GM18511 (cell line): Measurements from ENCODE around the gene EBF4.

Experiments used
- ATAC-seq: cut with Tn5 transposase; IDR thresholded peaks from one replicate; pipeline ENCODE4 v1.9.1; 2021; ENCODE audit warnings: mild to moderate bottlenecking, moderate library complexity; ENCODE audit not compliant: unreplicated experiment

Gene EBF4, protein sequence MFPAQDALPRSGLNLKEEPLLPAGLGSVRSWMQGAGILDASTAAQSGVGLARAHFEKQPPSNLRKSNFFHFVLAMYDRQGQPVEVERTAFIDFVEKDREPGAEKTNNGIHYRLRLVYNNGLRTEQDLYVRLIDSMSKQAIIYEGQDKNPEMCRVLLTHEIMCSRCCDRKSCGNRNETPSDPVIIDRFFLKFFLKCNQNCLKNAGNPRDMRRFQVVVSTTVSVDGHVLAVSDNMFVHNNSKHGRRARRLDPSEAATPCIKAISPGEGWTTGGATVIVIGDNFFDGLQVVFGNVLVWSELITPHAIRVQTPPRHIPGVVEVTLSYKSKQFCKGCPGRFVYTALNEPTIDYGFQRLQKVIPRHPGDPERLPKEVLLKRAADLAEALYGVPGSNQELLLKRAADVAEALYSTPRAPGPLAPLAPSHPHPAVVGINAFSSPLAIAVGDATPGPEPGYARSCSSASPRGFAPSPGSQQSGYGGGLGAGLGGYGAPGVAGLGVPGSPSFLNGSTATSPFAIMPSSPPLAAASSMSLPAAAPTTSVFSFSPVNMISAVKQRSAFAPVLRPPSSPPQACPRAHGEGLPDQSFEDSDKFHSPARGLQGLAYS

DNA sequence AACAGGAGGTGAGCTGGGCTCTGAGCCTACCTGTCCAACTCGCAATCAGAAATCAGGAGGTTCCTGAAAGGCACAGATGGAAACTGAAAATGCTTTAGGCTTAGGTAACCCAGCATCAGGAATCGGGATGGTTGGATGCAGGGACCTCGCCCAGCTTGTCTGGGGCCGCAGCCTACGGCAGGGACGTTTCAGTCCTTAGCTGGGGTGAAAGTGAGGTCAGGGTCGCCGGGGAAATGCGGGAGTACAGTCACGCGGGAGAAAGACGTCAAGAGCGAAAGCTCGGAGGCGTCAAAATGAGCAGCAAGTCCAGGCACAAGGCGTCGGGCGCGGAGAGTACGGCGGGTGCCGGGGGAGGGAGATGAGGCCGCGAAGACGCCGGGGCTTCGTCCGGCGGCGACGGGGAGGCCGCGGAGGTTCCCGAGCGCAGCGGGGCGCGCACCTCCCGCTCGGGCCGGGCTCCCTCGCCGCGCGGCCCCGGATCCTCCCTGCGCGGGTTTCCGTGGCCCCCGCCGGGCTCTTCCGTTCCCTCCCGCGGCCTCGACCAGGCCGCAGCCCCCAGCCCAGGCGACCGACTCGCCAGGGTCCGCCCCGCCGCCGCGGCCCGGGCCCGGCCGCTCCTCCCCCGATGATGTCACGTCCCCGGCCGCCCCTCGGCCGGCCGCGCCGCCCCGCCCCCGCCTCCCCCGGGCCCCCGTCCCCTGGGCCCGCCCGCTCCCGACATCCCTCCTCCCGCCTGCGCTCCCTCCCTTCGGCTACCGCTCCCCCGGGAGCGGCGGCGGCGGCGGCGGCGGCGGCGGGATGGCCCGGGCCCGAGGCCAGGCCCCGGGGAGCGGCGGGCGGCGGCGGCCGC, at the start of gene EBF4:
Gene EBF4 (plus strand): TSS at position 745 of the 850 bp plus-strand sequence. CDS start 866 bp downstream, outside the sequence.
- ATAC-seq = no peak

DNA sequence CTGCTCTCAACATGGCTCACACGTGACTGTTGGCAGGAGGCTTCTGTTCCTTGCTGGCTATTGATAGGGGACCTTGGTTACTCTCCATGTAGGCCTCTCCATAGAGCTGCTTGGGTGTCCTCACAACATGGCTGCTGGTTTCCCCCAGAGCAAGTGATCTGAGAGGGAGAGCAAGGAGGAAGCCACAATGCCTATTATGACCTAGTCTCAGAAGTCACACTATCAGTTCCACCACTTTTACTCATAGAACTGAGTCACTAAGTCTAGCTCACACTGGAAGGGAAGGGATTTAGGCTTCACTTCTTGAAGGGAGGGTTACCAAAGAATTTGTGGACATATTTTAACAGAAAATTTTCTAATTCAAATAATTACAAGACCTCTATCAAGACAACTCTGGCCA, 48.9 kb upstream of the EBF4 start:
- ATAC-seq = no peak

DNA sequence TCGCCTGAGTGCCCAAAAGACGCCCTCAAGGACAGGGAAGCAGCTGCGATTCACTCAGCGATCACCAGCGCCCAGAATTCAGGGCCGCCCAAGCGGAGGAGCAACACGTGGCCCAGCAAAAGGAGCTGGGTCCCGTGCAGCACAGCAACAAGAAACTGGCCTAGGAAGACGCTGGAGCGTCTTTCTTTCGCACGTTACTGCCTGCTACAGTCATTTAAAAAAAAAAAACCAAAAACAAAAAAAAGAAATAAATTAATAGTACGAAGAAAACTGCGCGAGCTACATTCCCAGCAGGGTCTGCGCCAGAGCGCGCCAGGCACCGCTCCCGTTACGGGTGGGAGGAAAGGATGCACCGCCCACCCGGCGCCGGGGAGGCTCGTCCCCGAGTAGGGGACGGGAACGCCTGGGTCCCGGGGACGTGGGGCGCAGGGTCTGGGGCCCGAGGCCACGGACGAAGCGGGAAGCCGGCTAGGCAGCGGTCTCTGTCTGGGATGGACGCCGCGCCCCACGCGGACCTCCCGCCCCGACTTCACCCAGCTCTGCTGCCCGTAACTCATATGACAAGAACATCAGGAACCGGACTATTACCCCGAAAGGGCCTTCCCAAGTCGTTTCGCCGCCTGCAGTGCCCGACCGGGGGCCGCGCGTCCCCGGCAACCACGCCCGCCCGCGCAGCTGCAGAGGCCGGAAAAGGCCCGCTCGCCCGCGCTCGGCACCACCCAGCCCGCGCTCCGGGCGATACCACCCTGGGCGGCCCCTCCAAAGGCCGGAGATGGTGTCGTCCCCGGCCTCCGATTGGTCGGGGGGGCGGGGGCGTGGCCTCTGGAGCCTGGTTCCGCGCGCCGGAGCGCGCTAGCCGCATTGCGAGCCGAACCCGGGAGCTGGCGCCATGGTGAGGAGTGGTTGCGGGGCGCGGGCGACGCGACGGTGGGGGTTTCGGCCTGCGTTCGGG, 40.5 kb upstream of the EBF4 start, which contains the start of gene NOP56:
Gene NOP56 (plus strand): TSS at position 861 of the 952 bp plus-strand sequence. CDS start 29 bp downstream, at position 890.
- ATAC-seq = peak; percentile 89

DNA sequence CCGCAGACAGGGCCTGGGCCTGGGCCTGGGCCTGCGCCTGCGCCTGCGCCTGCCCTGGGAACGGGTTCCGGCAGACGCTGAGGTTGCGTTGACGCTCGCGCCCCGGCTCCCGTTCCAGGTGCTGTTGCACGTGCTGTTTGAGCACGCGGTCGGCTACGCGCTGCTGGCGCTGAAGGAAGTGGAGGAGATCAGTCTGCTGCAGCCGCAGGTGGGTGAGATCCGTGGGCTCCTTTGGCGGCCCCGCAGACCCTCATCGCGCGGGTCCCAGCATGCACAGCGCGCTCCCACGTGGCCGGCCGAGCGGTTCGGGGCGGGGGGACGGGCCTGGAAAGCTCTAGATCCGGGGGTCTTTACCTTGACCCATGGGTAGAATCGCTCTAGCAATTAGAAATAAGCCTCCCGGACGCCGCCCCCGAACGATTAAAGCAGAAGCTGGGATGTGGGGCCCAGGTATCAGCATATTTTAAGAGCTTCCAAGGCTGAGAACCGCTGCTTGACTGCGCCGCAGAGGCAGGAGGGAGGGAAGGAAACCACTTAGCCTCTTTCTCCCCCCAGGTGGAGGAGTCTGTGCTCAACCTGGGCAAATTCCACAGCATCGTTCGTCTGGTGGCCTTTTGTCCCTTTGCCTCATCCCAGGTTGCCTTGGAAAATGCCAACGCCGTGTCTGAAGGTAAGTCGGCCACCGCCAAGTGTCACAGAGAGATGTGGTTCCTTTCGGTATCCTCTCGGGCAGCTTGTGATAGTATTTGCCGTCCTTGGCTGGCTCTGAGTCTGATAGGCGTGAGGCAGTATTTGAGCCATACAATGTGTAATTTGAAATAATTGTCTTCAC, 39.6 kb upstream of the EBF4 start:
- ATAC-seq = peak; percentile 48

DNA sequence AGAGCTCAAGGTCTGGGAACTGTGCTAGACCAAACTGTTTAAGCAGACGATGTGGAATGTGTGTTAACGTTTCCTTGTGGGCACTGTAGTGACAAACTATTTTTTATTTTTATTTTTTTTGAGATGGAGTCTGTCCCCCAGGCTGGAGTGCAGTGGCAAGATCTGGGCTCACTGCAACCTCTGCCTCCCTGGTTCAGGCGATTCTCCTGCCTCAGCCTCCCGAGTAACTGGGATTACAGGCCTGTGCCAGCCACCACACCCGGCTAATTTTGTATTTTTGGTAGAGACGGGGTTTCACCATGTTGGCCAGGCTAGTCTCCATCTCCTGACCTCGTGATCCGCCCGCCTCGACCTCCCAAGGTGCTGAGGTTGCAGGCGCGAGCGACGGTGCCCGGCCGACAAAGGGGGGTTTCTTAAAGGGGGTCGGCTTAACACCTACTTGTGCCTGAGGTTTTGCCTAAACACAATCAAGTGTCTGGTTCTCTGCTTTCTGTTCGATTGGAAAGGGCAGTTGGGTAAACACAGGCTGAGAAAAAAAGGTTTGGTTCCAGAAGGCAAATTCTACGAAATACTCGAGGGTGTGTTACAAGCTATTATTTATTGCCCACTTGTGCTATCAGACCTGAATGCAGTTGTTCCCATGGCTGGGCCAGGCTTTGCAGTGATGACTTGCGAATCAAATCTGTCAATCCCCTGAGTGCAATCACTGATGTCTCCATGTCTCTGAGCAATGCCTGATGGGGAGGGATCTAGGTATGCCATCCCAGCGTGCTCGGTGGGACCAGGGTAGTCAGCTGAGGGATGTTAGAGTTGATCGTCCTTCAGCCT, 38.8 kb upstream of the EBF4 start:
- no peak for ATAC-seq

DNA sequence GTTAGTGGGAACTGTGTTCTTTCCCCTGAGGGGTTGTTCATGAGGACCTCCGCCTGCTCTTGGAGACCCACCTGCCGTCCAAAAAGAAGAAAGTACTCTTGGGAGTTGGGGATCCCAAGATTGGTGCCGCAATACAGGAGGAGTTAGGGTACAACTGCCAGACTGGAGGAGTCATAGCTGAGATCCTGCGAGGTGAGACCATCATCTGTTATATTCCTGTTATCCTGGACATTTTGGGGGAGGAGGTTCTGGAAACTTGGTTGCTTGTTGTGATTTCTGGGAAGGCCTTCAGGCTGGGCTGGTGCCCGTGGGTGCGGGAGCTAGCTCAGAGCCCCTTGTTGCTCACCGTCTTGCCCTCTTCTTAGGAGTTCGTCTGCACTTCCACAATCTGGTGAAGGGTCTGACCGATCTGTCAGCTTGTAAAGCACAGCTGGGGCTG, 38.2 kb upstream of the EBF4 start:
- no peak for ATAC-seq

DNA sequence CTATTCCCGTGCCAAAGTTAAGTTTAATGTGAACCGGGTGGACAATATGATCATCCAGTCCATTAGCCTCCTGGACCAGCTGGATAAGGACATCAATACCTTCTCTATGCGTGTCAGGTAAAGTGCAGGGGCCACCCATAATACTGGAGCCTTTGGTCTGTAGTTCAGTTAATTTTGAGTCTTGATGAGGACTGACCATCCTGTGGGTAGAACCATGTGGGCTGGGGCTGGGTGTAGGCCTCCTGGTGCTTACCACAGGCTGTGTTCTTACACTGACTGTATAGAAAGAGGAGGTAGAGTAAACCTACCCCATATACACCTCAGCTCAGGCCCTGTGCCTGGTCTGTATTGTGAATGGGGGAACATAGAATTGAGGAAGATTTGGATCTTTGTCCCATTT, 37.7 kb upstream of the EBF4 start:
- ATAC-seq = no peak

DNA sequence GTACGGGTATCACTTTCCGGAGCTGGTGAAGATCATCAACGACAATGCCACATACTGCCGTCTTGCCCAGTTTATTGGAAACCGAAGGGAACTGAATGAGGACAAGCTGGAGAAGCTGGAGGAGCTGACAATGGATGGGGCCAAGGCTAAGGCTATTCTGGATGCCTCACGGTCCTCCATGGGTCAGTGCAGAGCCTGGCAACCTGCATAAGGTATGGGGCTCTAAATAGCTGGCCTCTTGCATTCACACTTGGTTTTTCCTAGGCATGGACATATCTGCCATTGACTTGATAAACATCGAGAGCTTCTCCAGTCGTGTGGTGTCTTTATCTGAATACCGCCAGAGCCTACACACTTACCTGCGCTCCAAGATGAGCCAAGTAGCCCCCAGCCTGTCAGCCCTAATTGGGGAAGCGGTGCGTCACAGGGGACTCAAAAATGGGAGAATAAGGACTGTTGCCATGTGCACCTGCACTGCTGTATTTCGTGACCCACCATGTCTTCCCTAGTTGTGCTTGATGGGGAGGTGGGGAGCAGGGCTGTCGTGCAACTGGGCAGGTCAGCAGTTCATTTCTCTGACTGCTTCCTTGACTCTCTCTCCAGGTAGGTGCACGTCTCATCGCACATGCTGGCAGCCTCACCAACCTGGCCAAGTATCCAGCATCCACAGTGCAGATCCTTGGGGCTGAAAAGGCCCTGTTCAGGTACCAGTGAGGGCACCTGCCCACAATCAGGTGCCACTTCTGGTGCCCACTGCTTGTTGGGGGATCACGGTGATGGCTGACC, 37.1 kb upstream of the EBF4 start:
- ATAC-seq = no peak

DNA sequence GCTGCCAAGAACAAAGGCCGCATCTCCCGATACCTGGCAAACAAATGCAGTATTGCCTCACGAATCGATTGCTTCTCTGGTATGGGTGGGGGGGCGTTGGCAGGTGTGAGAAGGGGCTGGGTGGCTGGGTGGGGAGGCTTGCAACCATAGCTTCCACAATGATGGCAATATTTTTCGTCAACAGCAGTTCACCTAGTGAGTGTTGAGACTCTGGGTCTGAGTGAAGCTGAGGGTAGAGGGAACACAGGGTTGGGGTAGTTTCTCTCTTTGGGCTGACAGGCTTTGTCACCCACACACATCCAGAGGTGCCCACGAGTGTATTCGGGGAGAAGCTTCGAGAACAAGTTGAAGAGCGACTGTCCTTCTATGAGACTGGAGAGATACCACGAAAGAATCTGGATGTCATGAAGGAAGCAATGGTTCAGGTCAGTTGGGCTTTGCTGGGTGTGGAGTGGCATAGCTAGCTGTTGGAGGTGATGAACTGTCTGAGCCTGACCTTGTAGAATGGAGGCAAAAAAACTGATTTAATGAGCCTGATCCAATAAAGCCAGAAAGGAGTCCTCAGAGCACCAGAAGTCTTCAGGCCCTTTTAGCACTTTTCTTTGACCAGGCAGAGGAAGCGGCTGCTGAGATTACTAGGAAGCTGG, 36.0 kb upstream of the EBF4 start:
- no peak for ATAC-seq

DNA sequence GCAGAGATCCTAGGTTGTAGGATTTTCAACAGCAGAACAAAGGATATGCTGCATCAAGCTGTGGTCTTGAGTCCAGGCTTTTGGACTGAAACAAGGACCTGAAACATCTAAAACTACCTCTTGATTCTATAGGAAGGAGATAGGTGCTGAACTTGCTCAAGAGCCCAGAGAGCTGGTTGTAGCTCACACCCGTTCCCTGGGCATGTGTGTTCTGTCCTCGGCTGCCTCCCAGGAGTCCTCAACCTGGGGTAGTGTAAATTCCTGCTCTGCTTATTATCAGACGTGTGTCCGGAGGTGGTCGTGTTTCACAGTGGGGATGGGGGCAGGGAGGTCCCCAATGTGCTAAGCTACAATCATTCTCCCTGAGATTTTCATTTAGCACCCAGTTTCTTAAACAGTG, 35.3 kb upstream of the EBF4 start:
- no peak for ATAC-seq

DNA sequence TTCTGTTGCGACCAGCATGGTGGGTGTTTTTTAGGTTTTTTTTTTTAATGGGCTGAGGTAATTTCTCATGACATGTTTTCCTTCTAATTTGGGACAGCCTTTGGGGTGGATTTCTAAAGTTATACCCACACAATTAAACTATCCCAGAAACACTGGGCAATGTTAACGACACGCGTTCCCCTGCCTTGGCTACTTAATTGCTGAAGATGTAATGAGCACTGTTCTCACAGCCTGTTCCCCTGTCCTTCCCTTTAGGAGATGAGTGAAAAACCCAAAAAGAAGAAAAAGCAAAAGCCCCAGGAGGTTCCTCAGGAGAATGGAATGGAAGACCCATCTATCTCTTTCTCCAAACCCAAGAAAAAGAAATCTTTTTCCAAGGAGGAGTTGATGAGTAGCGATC, 34.9 kb upstream of the EBF4 start:
- no peak for ATAC-seq

DNA sequence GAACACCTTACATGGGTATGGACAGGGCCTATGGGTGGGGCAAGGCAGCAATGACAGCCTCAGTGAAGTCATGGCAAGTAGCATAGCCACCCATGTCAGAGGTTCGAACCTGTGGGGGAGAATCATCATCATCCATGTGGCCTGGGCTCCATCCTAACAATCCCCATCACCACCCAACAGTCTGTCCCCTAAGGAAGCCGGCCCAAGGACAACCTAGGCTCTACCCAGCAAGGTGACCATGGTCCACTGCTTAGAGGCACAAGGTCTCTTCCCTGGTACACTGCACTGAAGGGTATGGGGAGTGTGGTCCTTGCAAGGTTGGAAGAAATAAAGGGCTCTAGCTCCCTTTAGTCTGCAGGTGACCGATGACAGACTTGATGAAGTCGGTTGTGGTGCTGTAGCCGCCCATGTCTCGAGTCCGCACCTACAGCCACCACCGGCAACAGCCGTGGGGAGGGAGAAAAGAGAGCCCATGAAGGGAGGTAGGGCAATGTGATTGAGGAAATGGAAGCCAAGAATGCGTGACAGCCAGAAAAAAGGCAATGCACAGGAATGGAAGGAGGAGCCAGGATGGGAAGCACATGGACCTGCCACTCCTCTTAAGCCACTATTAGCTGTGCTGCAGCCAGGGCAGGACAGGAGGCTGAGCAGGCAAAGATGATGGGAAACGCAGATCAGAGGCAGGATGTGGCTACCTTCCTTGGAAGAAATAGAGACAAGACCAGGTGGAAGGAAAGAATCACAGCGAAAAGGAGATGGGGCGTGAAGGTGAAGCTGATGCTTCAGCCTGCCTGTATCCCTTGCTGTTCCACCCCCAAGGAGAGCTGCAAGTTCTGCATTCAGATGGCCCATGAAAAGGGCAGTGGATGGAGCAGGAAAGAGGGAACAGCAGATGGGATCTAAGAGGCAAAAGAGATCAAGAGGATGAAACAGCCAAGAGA, 33.9 kb upstream of the EBF4 start:
- no peak for ATAC-seq

DNA sequence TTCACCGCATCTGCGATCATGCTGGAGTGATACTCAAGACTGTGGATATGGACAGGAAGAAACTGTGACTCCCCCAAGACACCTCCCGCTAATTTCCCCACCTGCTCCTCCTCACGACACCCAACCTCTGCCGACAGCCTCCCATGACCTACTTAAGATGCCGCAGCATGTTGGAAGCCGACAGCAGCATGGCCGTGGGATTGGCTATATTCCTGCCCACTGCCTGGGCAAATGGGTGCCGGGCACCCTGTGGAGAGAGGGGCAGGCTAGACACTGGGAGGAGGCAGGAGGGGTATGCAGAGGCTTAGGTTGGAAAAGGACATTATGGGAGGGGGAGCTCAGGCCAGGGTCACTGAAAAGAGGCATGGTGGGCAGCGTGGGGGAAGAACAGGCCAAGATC, 33.0 kb upstream of the EBF4 start:
- ATAC-seq = no peak

DNA sequence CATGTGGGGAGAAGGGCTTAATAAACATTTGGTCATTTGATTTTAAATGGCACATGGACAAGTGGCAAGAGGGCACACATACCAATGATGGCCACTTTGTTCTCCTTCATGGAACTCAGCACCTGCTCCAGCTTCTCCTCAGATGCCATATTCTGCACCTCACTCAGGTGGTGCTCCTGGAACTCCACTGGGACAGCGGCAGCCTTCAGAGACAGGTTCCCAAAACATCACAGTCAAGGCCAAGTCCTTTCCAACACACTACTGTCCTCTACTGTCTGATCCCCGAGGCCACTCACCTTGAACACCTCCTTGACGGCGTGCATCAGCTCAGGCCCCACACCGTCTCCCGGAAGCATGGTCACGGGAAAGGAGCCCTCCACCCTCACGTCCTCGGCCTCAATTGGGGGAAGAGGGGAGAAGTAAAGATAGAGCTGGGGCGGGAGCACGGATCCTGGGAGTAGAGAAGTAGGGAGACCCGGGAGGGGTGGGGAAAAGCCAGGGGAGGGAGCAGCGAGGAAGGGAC, 29.2 kb upstream of the EBF4 start:
- no peak for ATAC-seq

DNA sequence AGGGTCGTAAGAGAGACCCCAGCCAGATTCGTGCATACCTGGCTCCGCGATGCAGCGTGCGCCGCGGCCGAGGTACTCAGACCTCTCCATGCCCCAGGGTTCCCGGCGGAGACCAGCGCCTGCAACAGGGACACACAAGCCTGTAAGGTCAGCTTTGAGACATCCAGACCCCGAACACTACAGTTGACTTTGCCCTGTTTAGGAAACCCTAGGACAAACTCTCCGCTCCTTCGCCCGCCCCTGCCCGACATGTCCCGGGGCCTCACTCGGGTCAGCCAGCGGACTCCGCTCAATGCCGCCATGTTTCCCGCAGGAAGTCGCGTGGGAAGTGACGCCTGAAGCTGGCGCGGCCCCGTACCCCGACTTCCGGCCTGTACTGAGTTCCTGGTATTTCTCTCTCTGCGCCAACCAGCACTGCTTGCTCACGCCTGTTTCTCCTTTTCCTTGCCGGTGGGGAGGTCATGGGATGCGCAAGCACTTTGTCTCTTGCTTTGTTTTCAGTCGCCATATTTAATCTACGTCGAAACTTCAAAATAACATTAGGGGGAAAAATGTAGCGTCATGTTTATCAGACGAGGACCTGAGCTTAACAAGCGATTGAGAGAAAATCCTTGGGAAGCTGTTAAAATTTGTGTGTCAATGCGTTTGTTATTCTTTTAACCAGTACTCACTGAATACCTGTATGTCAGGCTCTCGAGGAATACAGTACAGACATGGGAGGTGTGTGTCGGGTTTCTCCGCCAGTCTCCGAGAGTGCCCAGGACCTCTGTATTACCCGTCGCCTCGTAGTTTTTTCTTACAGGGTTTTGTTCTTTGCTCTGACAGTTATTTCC, 28.5 kb upstream of the EBF4 start, which contains the start of gene IDH3B:
Gene IDH3B (minus strand): TSS at position 330 of the 833 bp plus-strand sequence. CDS start 28 bp downstream, at position 302.
- peak; percentile 98 for ATAC-seq
